Liver (tissue), 9 donors: ENCODE data around the gene STMN1. TPM values are rescaled to one million over a fixed set of nuclear protein-coding genes. Genes with fewer than 3 reads are reported as not detected.
"Not testable (repeated sequence)": the region's sequence is repeated elsewhere in the genome, so short reads cannot be mapped to it uniquely, and the experiment has no call there.

ENCODE experiments used
- DNase-seq: peaks from one replicate; pipeline ENCODE4 v3.0.0-alpha.2; 2017; ENCODE audit warnings: low spot score
- H3K27ac ChIP-seq, 2 donors: one replicate each; pipeline ENCODE4 v1.7.0; 2013; ENCODE audit warnings: inconsistent platforms in 2 of 2, low read length in 2 of 2, control low read depth in 1 of 2, low read depth in 1 of 2, mild to moderate bottlenecking in 1 of 2
- H3K27me3 ChIP-seq, 4 donors: one replicate each; pipeline versions ENCODE4 v1.6.1 to v1.7.0; 2013; ENCODE audit warnings: low read length in 3 of 4, inconsistent platforms in 1 of 4, mild to moderate bottlenecking in 1 of 4, moderate library complexity in 1 of 4; ENCODE audit not compliant: control insufficient read depth in 4 of 4, insufficient read depth in 4 of 4
- H3K36me3 ChIP-seq, 4 donors: one replicate each; pipeline versions ENCODE4 v1.6.1 to v1.7.0; 2013; ENCODE audit warnings: low read length in 3 of 4, mild to moderate bottlenecking in 3 of 4, low read depth in 1 of 4, moderate library complexity in 1 of 4; ENCODE audit not compliant: control insufficient read depth in 4 of 4, insufficient read depth in 3 of 4
- H3K4me1 ChIP-seq, 4 donors: one replicate each; pipeline versions ENCODE4 v1.6.1 to v1.7.0; 2013; ENCODE audit warnings: low read length in 3 of 4, mild to moderate bottlenecking in 3 of 4, moderate library complexity in 1 of 4; ENCODE audit not compliant: control insufficient read depth in 4 of 4, insufficient read depth in 4 of 4
- H3K4me3 ChIP-seq, 3 donors: one replicate each; pipeline versions ENCODE4 v1.6.1 to v1.7.0; 2013; ENCODE audit warnings: low read length in 3 of 3, control low read depth in 1 of 3, low read depth in 1 of 3, mild to moderate bottlenecking in 1 of 3
- H3K9ac ChIP-seq, 2 donors: one replicate each; pipeline ENCODE4 v1.7.0; 2013; ENCODE audit warnings: low read length in 2 of 2, mild to moderate bottlenecking in 2 of 2, moderate library complexity in 2 of 2, control low read depth in 1 of 2, low read depth in 1 of 2
- H3K9me3 ChIP-seq, 4 donors: one replicate each; pipeline versions ENCODE4 v1.6.1 to v1.7.0; 2013; ENCODE audit warnings: low read length in 3 of 4; ENCODE audit not compliant: control insufficient read depth in 4 of 4
- ATF3 ChIP-seq: IDR thresholded peaks from 2 replicates; pipeline ENCODE4 v1.6.1; 2016; ENCODE audit warnings: antibody characterized with exemption
- CTCF ChIP-seq: fragments of 150-350 bp; IDR thresholded peaks from 2 replicates; pipeline ENCODE4 v1.5.1; 2017; ENCODE audit warnings: improper control_type of control experiment, low read depth, low read length; ENCODE audit not compliant: missing input control
- EGR1 ChIP-seq, 2 donors: IDR thresholded peaks; 2 replicates each; pipeline ENCODE4 v1.6.1; 2016 to 2018; ENCODE audit warnings: antibody characterized with exemption in 2 of 2, low read depth in 2 of 2
- FOXA1 ChIP-seq: IDR thresholded peaks from 2 replicates; pipeline ENCODE4 v1.6.1; 2016; ENCODE audit warnings: antibody characterized with exemption
- FOXA2 ChIP-seq: IDR thresholded peaks from 2 replicates; pipeline ENCODE4 v1.6.1; 2016; ENCODE audit warnings: antibody characterized with exemption
- GABPA ChIP-seq, 2 donors: IDR thresholded peaks in 1 of 2; conservative IDR thresholded peaks in 1 of 2; 2 replicates each; pipeline ENCODE4 v1.6.1; 2016; ENCODE audit warnings: antibody characterized with exemption in 2 of 2, mild to moderate bottlenecking in 1 of 2, moderate library complexity in 1 of 2
- HNF4A ChIP-seq, 2 donors: conservative IDR thresholded peaks; 2 replicates each; pipeline ENCODE4 v1.6.1; 2016; ENCODE audit warnings: antibody characterized with exemption in 2 of 2, mild to moderate bottlenecking in 2 of 2
- HNF4G ChIP-seq: IDR thresholded peaks from 2 replicates; pipeline ENCODE4 v1.6.1; 2016; ENCODE audit warnings: antibody characterized with exemption
- NR2F2 ChIP-seq: IDR thresholded peaks from 2 replicates; pipeline ENCODE4 v1.6.1; 2016; ENCODE audit warnings: antibody characterized with exemption
- RAD21 ChIP-seq, 2 donors: IDR thresholded peaks; 2 replicates each; pipeline ENCODE4 v1.6.1; 2016; ENCODE audit warnings: antibody characterized with exemption in 2 of 2, mild to moderate bottlenecking in 2 of 2
- REST ChIP-seq: IDR thresholded peaks from 2 replicates; pipeline ENCODE4 v1.6.1; 2016; ENCODE audit warnings: antibody characterized with exemption, mild to moderate bottlenecking
- RXRA ChIP-seq, 2 donors: IDR thresholded peaks; 2 replicates each; pipeline ENCODE4 v1.6.1; 2017 to 2018; ENCODE audit warnings: antibody characterized with exemption in 2 of 2, mild to moderate bottlenecking in 1 of 2
- SP1 ChIP-seq: IDR thresholded peaks from 2 replicates; pipeline ENCODE4 v1.6.1; 2018; ENCODE audit warnings: antibody characterized with exemption, mild to moderate bottlenecking
- YY1 ChIP-seq: IDR thresholded peaks from 2 replicates; pipeline ENCODE4 v1.6.1; 2016; ENCODE audit warnings: antibody characterized with exemption, mild to moderate bottlenecking
- WGBS: extraction: QIAGEN DNeasy Blood & Tissue Kit; methylation state at CpG from one replicate; pipeline ENCODE4 v1.1.7; 2013; 5-methylcytosine and 5-hydroxymethylcytosine counted together
- polyA plus RNA-seq, 2 donors: library from polyadenylated mRNA; stranded (reverse) in 1 of 2; unstranded in 1 of 2; fragments of 200-250 nt in 1 of 2; fragments of >200 nt in 1 of 2; fragmentation: Nextera tagmentation in 1 of 2; extraction: Ambion mirVana in 1 of 2; gene quantifications; one replicate each; pipeline versions ENCODE4 v1.2.1 to v1.2.3, GENCODE V29; 2013 to 2015
- total RNA-seq, 2 donors: library from RNA; depleted of rRNA; stranded (reverse); fragments of >200 nt; gene quantifications; one replicate each; pipeline ENCODE4 v1.2.3, GENCODE V29; 2014
- TF ChIP-seq, protein P1 (sequence below): IDR thresholded peaks from 2 replicates; pipeline ENCODE4 v1.6.1; 2016; ENCODE audit warnings: antibody characterized with exemption
- donor health status: healthy.
- donor health status: healthy.
- donor health status: healthy.
- donor health status: healthy.
- donor health status: healthy.

STMN1 gene
- total and polyA plus RNA-seq, 4 donors = 0.75 to 40.1 (median 17.8) TPM

GRCh38 chr1:25933479-25934365, 27.5 kb upstream of the STMN1 start:
- no peak overlapping the region for H3K27ac ChIP-seq
- no peaks in the 10 kb centered on the region for H3K27me3 ChIP-seq
- DNase-seq = no peak
- no peak overlapping the region for H3K4me3 ChIP-seq
- H3K9ac ChIP-seq = no peak overlapping the region
- WGBS = 75% methylated on average over 13 of the region's 13 CpGs
- H3K36me3 ChIP-seq = no peaks in the 10 kb centered on the region
- no peaks in the 10 kb centered on the region for H3K4me1 ChIP-seq
- no peaks in the 10 kb centered on the region for H3K9me3 ChIP-seq
- TF ChIP-seq NR2F2 (no peak), HNF4A (conservative IDR thresholded peaks at IDR 0.05) (no peak), REST (no peak), EGR1 (IDR thresholded peaks at IDR 0.05; ENCODE audit: low read depth in 2 of 2) (no peak), RAD21 (IDR thresholded peaks at IDR 0.05) (no peak), FOXA1 (no peak), ATF3 (no peak), HNF4G (no peak), RXRA (IDR thresholded peaks at IDR 0.05) (no peak), SP1 (no peak), YY1 (no peak), GABPA (IDR thresholded peaks at IDR 0.05 in 1 of 2, conservative IDR thresholded peaks at IDR 0.05 in 1 of 2) (no peak)

DNA sequence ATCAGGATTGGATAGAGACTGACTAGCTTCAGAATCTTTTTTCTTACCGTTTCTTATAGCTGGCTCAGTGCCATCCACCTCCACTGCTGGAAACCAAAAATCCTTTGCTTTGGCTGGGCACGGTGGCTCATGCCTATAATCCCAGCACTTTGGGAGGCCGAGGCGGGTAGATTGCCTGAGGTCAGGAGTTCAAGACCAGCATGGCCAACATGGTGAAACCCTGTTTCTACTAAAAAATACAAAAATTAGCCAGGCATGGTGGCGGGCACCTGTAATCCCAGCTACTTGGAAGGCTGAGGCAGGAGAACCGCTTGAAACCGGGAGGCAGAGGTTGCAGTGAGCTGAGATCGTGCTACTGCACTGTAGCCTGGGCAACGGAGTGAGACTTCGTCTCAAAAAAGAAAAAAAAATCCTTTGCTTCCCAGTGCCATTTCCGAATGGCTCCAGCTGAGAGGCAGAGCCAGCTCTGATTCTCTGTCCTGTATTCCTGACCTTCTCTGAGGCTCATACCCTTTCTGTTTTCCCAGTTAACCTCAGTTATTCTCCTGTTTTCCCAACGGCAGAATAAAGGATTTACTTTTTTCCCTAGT, 26.7 kb upstream of the STMN1 start:
- WGBS = 81% methylated on average over 12 of the region's 12 CpGs
- not testable (repeated sequence) for H3K4me3 ChIP-seq, H3K27ac ChIP-seq, H3K4me1 ChIP-seq, H3K36me3 ChIP-seq, H3K9me3 ChIP-seq, H3K9ac ChIP-seq, H3K27me3 ChIP-seq, DNase-seq

- no peak for DNase-seq
- 83% methylated on average over 5 of the region's 5 CpGs for WGBS
- Histone ChIP-seq H3K9me3 (no peaks in the 10 kb centered on the region), H3K9ac (no peak overlapping the region), H3K4me3 (no peak overlapping the region), H3K4me1 (no peaks in the 10 kb centered on the region), H3K36me3 (no peaks in the 10 kb centered on the region), H3K27me3 (no peaks in the 10 kb centered on the region), H3K27ac (no peak overlapping the region)
- no peak for TF ChIP-seq FOXA2
- TF ChIP-seq CTCF = no peak
- TF ChIP-seq SP1 = no peak
- TF ChIP-seq ATF3 = no peak
- TF ChIP-seq, protein P1, sequence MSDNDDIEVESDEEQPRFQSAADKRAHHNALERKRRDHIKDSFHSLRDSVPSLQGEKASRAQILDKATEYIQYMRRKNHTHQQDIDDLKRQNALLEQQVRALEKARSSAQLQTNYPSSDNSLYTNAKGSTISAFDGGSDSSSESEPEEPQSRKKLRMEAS = no peak
- no peak for TF ChIP-seq HNF4A (conservative IDR thresholded peaks at IDR 0.05)
- TF ChIP-seq FOXA1 = no peak
- TF ChIP-seq RXRA (IDR thresholded peaks at IDR 0.05) = no peak
- no peak for TF ChIP-seq HNF4G
- no peak for TF ChIP-seq RAD21 (IDR thresholded peaks at IDR 0.05)
- TF ChIP-seq REST = no peak
These were observed 26.1 kb upstream of the STMN1 start for GRCh38 chr1:25932321-25932720.
